Smooth muscle cell (in vitro differentiated cells): ENCODE results near the gene TYW1B. TPM values are rescaled to one million over a fixed set of nuclear protein-coding genes. Genes with fewer than 3 reads are reported as not detected.
"Not testable (repeated sequence)": the region's sequence is repeated elsewhere in the genome, so short reads cannot be mapped to it uniquely, and the experiment has no call there.

Experiments used
- DNase-seq: peaks from one replicate; lab custom pipeline; 2025; ENCODE audit not compliant: unreplicated experiment; lab: John Stamatoyannopoulos, UW
- H2AFZ ChIP-seq: fragments of 200-600 bp; sonication (generic); 2 replicates; pipeline ENCODE4 v1.6.0; 2016; ENCODE audit warnings: antibody characterized with exemption, low read depth, mild to moderate bottlenecking
- H3F3A ChIP-seq: fragments of 200-600 bp; sonication (generic); 2 replicates; pipeline ENCODE4 v1.6.0; 2017; ENCODE audit warnings: antibody characterized with exemption, low read depth
- H3K27ac ChIP-seq: fragments of 200-600 bp; sonication (generic); 2 replicates; pipeline ENCODE4 v1.5.1; 2016; ENCODE audit warnings: low read depth, mild to moderate bottlenecking
- H3K27me3 ChIP-seq: fragments of 200-600 bp; sonication (generic); 2 replicates; pipeline ENCODE4 v1.6.1; 2016; ENCODE audit warnings: low read depth, mild to moderate bottlenecking
- H3K36me3 ChIP-seq: fragments of 200-600 bp; sonication (generic); 2 replicates; pipeline ENCODE4 v1.5.1; 2016; ENCODE audit warnings: low read depth
- H3K4me1 ChIP-seq: fragments of 200-600 bp; sonication (generic); 2 replicates; pipeline ENCODE4 v1.5.1; 2016; ENCODE audit warnings: low read depth
- H3K4me2 ChIP-seq: fragments of 200-600 bp; sonication (generic); 2 replicates; pipeline ENCODE4 v1.6.0; 2016; ENCODE audit warnings: mild to moderate bottlenecking
- H3K4me3 ChIP-seq: fragments of 200-600 bp; sonication (generic); 2 replicates; pipeline ENCODE4 v1.5.1; 2016; ENCODE audit warnings: mild to moderate bottlenecking
- H3K79me2 ChIP-seq: fragments of 200-600 bp; sonication (generic); 2 replicates; pipeline ENCODE4 v1.6.0; 2016; ENCODE audit warnings: low read depth, mild to moderate bottlenecking
- H3K9ac ChIP-seq: fragments of 200-600 bp; sonication (generic); 2 replicates; pipeline ENCODE4 v1.6.0; 2016; ENCODE audit warnings: low read depth
- H3K9me3 ChIP-seq: fragments of 200-600 bp; sonication (generic); replicated peaks from 2 replicates; pipeline ENCODE4 v1.5.1; 2016; ENCODE audit warnings: low read depth
- H4K20me1 ChIP-seq: fragments of 200-600 bp; sonication (generic); 2 replicates; pipeline ENCODE4 v1.6.0; 2016; ENCODE audit warnings: low read depth
- WGBS: methylation state at CpG from one replicate; pipeline ENCODE4 v1.1.7; 2016; ENCODE audit warnings: low lambda C conversion rate; 5-methylcytosine and 5-hydroxymethylcytosine counted together
- polyA plus RNA-seq: library from polyadenylated mRNA; unstranded; fragments of >200 nt; fragmentation: Nextera tagmentation; extraction: Ambion mirVana; gene quantifications from 2 replicates; pipeline ENCODE4 v1.2.1, GENCODE V29; 2016
- total RNA-seq: library from RNA; depleted of rRNA; stranded (reverse); fragments of >200 nt; gene quantifications from 2 replicates; pipeline ENCODE4 v1.2.3, GENCODE V29; 2014

Gene TYW1B, protein sequence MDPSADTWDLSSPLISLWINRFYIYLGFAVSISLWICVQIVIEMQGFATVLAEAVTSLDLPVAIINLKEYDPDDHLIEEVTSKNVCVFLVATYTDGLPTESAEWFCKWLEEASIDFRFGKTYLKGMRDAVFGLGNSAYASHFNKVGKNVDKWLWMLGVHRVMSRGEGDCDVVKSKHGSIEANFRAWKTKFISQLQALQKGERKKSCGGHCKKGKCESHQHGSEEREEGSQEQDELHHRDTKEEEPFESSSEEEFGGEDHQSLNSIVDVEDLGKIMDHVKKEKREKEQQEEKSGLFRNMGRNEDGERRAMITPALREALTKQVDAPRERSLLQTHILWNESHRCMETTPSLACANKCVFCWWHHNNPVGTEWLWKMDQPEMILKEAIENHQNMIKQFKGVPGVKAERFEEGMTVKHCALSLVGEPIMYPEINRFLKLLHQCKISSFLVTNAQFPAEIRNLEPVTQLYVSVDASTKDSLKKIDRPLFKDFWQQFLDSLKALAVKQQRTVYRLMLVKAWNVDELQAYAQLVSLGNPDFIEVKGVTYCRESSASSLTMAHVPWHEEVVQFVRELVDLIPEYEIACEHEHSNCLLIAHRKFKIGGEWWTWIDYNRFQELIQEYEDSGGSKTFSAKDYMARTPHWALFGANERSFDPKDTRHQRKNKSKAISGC
- total RNA-seq (0.40 and 2.3 TPM in 2 replicates), polyA plus RNA-seq (0.75 and 1.6 TPM in 2 replicates)

DNA sequence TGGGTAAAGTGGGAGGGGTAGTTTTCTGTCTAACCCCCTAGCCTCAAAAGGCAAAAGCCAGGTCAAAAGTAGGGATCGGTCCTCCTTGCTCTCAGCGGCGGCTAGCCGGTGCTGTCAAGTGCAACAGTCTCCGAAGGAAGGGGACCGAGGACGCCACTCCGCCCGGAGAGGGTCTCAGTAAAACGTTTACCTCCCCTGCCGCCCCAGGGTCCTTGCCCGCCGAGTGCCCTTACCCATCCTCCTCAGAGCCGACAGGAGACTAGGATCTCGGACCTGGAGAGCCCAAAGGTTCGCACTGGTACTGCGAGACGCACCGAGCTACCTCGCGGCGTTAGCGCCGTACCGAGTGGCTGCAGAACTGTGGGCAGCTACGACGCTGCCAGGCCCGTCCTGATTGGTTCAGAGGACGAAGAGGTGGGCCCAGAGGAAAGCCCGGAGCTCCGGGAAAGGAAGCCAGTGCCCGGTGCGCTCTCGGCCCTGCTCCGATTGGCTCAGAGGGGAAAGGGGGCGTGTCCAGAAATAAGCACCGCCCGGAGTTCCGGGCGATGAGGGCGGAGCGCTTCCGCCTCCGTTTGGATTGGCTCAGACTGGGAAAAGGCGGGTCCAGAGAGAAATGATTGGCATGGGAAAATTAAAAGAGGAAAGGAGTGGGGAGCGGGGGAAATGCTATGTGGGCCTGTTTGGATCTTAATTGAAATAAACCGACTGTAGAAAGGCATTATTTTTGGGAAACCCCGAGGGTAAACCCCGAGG is at the start of gene TYW1B:
Gene TYW1B, minus strand, starts transcription at position 362 of the 753 bp plus-strand sequence. Its CDS starts 125 bp downstream, at position 237.
- Histone ChIP-seq H4K20me1 (peaks cover 15% of the 10 kb centered on the region), H3K27ac (peak within 1 kb of the TSS; percentile 61), H3K4me3 (peak within 1 kb of the TSS; percentile 90), H3K9ac (peak within 1 kb of the TSS; percentile 75), H2AFZ (peak within 1 kb of the TSS; percentile 98), H3K79me2 (peaks cover 25% of the 10 kb centered on the region), H3K4me2 (peak within 1 kb of the TSS; percentile 99)
- H3K36me3 ChIP-seq, H3K9me3 ChIP-seq, H3K4me1 ChIP-seq, H3K27me3 ChIP-seq, H3F3A ChIP-seq: not testable (repeated sequence)
- under 1% methylated on average over 48 of the region's 49 CpGs for WGBS
- peak; percentile 86 for DNase-seq

DNA sequence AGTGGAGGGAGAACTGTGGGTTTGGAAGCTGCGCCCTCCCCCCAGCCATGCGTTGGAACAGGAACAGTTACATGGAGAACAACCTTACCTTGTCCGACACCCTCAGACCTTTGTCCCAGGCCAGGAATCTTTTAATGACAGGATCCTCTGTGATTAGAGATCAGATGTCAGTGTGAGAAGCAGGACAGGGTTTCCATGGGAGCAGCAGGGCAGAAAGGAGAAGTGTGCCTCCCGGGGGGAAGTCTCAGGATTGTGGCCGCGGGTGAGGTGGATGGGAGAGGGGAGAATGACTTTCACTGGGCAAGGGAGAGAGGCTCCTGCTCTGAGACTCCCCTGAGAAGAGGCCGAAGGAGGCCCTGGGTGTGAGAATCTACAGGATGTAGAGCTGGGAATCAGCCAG is 39.6 kb upstream of the TYW1B start:
- H3K36me3 ChIP-seq, H3K9me3 ChIP-seq, H3F3A ChIP-seq, DNase-seq, H3K27me3 ChIP-seq, H3K4me3 ChIP-seq, H4K20me1 ChIP-seq, H3K4me1 ChIP-seq, H3K9ac ChIP-seq, H3K79me2 ChIP-seq, H3K4me2 ChIP-seq, H2AFZ ChIP-seq, H3K27ac ChIP-seq: not testable (repeated sequence)
- 91% methylated on average over 6 of the region's 7 CpGs for WGBS

DNA sequence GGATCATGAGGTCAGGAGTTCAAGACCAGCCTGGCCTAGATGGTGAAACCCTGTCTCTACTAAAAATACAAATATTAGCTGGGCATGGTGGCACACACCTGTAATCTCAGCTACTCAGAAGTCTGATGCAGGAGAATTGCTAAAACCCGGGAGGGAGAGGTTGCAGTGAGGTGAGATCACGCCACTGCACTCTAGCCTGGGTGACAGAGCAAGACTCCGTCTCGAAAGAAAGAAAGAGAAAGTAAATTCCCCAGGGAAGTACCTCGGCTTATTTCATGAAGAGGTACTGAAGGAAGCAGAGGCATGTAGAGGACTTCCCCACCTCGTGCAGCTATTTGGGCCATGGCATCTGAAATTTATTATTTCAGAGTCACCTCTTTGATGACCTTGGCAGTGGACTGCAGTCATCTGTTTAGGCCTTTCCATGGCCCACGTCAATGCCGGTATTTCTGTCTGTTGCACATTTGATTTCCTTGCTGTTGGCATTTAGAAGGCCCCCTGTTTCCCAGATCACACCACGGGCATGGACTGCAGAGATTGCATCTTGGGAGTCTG is 30.9 kb upstream of the TYW1B start:
- not testable (repeated sequence) for H3K9ac ChIP-seq, H3K4me3 ChIP-seq

DNA sequence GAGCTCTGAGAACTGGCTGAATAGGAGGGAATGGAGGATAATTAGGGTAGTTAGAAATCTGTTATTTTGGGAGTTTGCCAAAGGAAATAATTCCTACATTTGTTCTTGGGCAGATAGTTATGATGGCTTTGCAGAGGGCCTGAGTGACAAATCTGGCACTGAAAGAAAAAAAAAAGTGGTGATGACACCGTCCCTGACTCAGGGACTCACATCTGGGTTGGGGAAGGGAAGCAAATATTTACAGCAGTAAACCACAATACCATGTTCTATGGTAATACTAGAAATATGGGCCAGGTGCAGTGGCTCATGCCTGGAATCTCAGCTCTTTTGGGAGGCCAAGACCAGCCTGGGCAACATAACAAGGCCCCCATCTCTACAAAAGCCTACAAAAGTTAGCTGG is 29.9 kb upstream of the TYW1B start:
- not testable (repeated sequence) for H3K4me1 ChIP-seq, H3F3A ChIP-seq, H3K27ac ChIP-seq, H3K4me2 ChIP-seq, H3K79me2 ChIP-seq, H4K20me1 ChIP-seq, H3K9me3 ChIP-seq, H2AFZ ChIP-seq, H3K27me3 ChIP-seq, DNase-seq, H3K36me3 ChIP-seq, H3K4me3 ChIP-seq, H3K9ac ChIP-seq
- WGBS = 64% methylated on average over 1 of the region's 1 CpG

More for the DNA sequence above, 30.9 kb upstream of the TYW1B start:
- H3K27ac ChIP-seq, DNase-seq, H3K27me3 ChIP-seq, H3K79me2 ChIP-seq, H3K9me3 ChIP-seq, H2AFZ ChIP-seq, H4K20me1 ChIP-seq, H3F3A ChIP-seq, H3K4me1 ChIP-seq, H3K36me3 ChIP-seq, H3K4me2 ChIP-seq: not testable (repeated sequence)
- WGBS = 91% methylated on average over 9 of the region's 9 CpGs

DNA sequence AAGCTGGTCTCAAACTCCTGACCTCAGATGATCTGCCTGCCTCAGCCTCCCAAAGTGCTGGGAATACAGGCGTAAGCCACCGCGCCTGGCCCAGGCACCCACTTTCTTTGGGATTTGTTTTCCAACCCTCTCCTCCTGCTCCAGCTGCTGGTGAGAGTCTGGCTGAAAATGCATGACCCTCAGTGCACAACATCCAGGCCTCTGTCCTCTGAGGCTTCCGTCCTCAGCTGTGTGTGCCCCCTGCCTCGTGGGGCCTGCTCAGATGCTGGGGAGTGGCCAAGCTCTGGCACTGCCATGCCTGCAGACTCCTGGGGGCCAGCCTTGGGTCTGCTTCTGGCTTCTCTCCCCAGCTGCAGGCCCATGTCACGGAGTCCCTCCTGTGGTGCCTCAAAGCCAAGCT is 27.3 kb upstream of the TYW1B start:
- H3F3A ChIP-seq, H3K9ac ChIP-seq, H3K4me3 ChIP-seq, H3K79me2 ChIP-seq, H3K27me3 ChIP-seq, H2AFZ ChIP-seq, H3K4me2 ChIP-seq, H3K36me3 ChIP-seq, H4K20me1 ChIP-seq, H3K4me1 ChIP-seq, H3K27ac ChIP-seq, H3K9me3 ChIP-seq, DNase-seq: not testable (repeated sequence)
- 90% methylated on average over 6 of the region's 6 CpGs for WGBS

DNA sequence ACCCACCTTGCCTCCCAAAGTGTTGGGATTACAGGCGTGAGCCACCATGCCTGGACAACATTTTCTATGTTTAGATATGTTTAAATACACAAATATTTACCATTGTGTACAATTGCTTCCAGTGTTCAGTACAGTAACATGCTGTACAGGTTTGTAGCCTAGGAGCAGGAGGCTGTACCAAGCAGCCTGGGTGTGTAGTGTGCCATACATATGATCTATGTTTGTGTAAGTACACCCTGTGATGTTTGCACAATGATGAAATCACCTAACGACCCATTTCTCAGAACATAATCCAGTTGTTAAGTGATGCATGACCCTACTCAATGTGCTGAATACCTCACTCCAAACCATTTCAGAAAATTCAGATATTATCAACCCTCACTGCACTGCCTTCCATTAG is 24.9 kb upstream of the TYW1B start:
- not testable (repeated sequence) for H3K9ac ChIP-seq, H3K4me1 ChIP-seq, DNase-seq, H3K79me2 ChIP-seq, H3K4me2 ChIP-seq, H3K27ac ChIP-seq, H2AFZ ChIP-seq, H3K27me3 ChIP-seq, H3F3A ChIP-seq, H3K4me3 ChIP-seq, H4K20me1 ChIP-seq, H3K9me3 ChIP-seq, H3K36me3 ChIP-seq
- 92% methylated on average over 1 of the region's 2 CpGs for WGBS

DNA sequence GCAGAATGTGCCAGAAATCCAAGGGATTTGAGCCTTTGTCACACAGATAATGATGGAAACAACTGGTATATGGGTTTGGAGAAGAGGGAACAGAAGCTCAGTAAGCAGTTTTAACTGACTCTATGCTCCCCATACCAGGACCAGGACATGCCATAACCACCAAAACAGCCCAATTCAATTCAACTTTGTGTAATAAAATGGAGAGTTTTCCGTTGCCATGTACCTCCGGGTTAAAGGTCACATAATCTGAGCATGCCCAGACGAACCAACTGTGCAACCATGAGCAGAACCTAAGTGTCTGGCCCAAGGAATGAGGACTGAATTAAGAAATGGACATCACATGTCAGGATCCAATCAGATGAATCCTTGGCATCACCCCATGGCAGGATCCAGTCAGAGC is 22.7 kb upstream of the TYW1B start:
- H3K4me1 ChIP-seq, H3K36me3 ChIP-seq, H3K4me3 ChIP-seq, H3K27me3 ChIP-seq, H3F3A ChIP-seq, H3K4me2 ChIP-seq, H3K27ac ChIP-seq, DNase-seq, H2AFZ ChIP-seq, H3K9ac ChIP-seq, H3K79me2 ChIP-seq, H3K9me3 ChIP-seq, H4K20me1 ChIP-seq: not testable (repeated sequence)
- WGBS = 97% methylated on average over 3 of the region's 3 CpGs

DNA sequence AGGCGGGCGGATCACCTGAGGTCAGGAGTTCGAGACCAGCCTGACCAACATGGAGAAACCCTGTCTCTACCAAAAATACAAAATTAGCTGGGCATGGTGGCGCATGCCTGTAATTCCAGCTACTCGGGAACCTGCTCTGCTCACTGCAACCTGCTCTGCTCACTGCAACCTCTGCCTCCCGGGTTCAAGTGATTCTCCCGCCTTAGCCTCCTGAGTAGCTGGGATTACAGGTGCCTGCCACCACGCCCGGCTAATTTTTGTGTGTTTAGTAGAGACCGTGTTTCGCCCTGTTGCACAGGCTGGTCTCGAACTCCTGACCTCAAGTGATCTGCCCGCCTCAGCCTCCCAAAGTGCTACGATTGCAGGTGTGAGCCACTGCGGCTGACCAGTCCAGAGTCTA is 16.1 kb upstream of the TYW1B start:
- not testable (repeated sequence) for H3K4me2 ChIP-seq, H3K9ac ChIP-seq, H3K4me3 ChIP-seq, H3K27me3 ChIP-seq, H3K4me1 ChIP-seq, H3F3A ChIP-seq, H2AFZ ChIP-seq, DNase-seq, H3K36me3 ChIP-seq, H3K27ac ChIP-seq, H3K79me2 ChIP-seq, H4K20me1 ChIP-seq, H3K9me3 ChIP-seq
- 93% methylated on average over 15 of the region's 15 CpGs for WGBS
